H1 (cell line): ENCODE data around the gene FABP7. TPM values are rescaled to one million over a fixed set of nuclear protein-coding genes. Genes with fewer than 3 reads are reported as not detected.

Experiments used
- CTCF ChIA-PET: fragments of 300-600 bp; sonication (Branson Sonifier 250); formaldehyde crosslinking; loops from one replicate; lab custom pipeline; 2021; ENCODE audit not compliant: partially characterized antibody; lab: Charles Lee
- POLR2A ChIA-PET: fragments of 300-600 bp; sonication (Branson Sonifier 250); formaldehyde crosslinking; loops from one replicate; lab custom pipeline; 2021; ENCODE audit warnings: inconsistent platforms; ENCODE audit not compliant: partially characterized antibody; lab: Charles Lee
- DNase-seq, 2 experiments: peaks; one replicate each; pipeline versions ENCODE4 v3.0.0 to v3.0.0-alpha.2; 2010 to 2022; ENCODE audit warnings: low spot score in 2 of 2, low read depth in 1 of 2, mixed read lengths in 1 of 2
- FAIRE-seq: peaks from 2 replicates; lab custom pipeline; 2011; peaks lifted over from hg19 to GRCh38; lab: Jason Lieb, UNC
- H2AFZ ChIP-seq: 2 replicates; pipeline ENCODE4 v1.8.1; 2012; ENCODE audit warnings: low read length, inconsistent platforms
- H2AK5ac ChIP-seq: 2 replicates; pipeline ENCODE4 v1.6.1; 2013; ENCODE audit warnings: low read depth, low read length
- H2BK120ac ChIP-seq: replicated peaks from 2 replicates; pipeline ENCODE3; 2013; ENCODE audit warnings: low read depth, low read length, inconsistent platforms
- H2BK12ac ChIP-seq: 2 replicates; pipeline ENCODE4 v1.6.1; 2013; ENCODE audit warnings: low read depth, low read length
- H2BK15ac ChIP-seq: 2 replicates; pipeline ENCODE4 v1.6.1; 2013; ENCODE audit warnings: low read length
- H2BK20ac ChIP-seq: 2 replicates; pipeline ENCODE4 v1.6.1; 2013; ENCODE audit warnings: low read length
- H2BK5ac ChIP-seq: 2 replicates; pipeline ENCODE4 v1.6.1; 2013; ENCODE audit warnings: low read depth, low read length
- H3K14ac ChIP-seq: 2 replicates; pipeline ENCODE4 v1.6.1; 2013; ENCODE audit warnings: inconsistent platforms; ENCODE audit not compliant: insufficient read length
- H3K18ac ChIP-seq: 2 replicates; pipeline ENCODE4 v1.6.1; 2013; ENCODE audit warnings: low read length; ENCODE audit errors: extremely low read depth
- H3K23ac ChIP-seq: 2 replicates; pipeline ENCODE4 v1.6.1; 2013; ENCODE audit warnings: inconsistent platforms; ENCODE audit not compliant: insufficient read length
- H3K23me2 ChIP-seq: 2 replicates; pipeline ENCODE4 v1.6.1; 2013; ENCODE audit warnings: low read depth, low read length
- H3K27ac ChIP-seq: 2 replicates; pipeline ENCODE4 v1.6.1; 2011; ENCODE audit warnings: low read depth, low read length, inconsistent platforms
- H3K27me3 ChIP-seq, 4 experiments: replicated peaks in 1 of 4; 1 replicate in 1 of 4; 2 replicates in 3 of 4; pipeline versions ENCODE4 v1.6.1 to v1.8.1; 2011 to 2013; ENCODE audit warnings: low read length in 3 of 4, mild to moderate bottlenecking in 3 of 4, inconsistent platforms in 2 of 4, mixed read lengths in 2 of 4, moderate library complexity in 1 of 4; ENCODE audit not compliant: control insufficient read depth in 3 of 4, insufficient read depth in 3 of 4; ENCODE audit errors: extremely low read depth in 1 of 4
- H3K36me3 ChIP-seq, 4 experiments: 2 replicates each; pipeline versions ENCODE4 v1.6.1 to v1.8.1; 2011 to 2013; ENCODE audit warnings: mild to moderate bottlenecking in 4 of 4, low read length in 3 of 4, moderate library complexity in 2 of 4, control low read depth in 1 of 4, inconsistent platforms in 1 of 4; ENCODE audit not compliant: insufficient read depth in 4 of 4, control insufficient read depth in 2 of 4
- H3K4ac ChIP-seq: replicated peaks from 2 replicates; pipeline ENCODE3; 2013; ENCODE audit warnings: low read length, low read depth, mixed read lengths, inconsistent platforms; ENCODE audit not compliant: insufficient read length
- H3K4me1 ChIP-seq, 4 experiments: replicated peaks in 1 of 4; 1 replicate in 1 of 4; 2 replicates in 3 of 4; pipeline versions ENCODE4 v1.6.1 to v1.8.1; 2011 to 2013; ENCODE audit warnings: low read length in 3 of 4, inconsistent platforms in 2 of 4, mixed read lengths in 1 of 4; ENCODE audit not compliant: insufficient read depth in 4 of 4, control insufficient read depth in 3 of 4
- H3K4me2 ChIP-seq, 2 experiments: 2 replicates each; pipeline versions ENCODE4 v1.6.1 to v1.8.1; 2011 to 2013; ENCODE audit warnings: low read depth in 2 of 2, low read length in 2 of 2, control low read depth in 1 of 2, inconsistent platforms in 1 of 2, mild to moderate bottlenecking in 1 of 2; ENCODE audit not compliant: insufficient read depth in 1 of 2
- H3K4me3 ChIP-seq, 4 experiments: fragments of 200-600, 300-600 bp in 1 of 4; sonication (generic), shearing (Covaris generic), sonication (Bioruptor Twin) in 1 of 4; 2 replicates each; pipeline versions ENCODE4 v1.5.1 to v1.8.1; 2011 to 2016; ENCODE audit warnings: low read length in 4 of 4, low read depth in 3 of 4, control low read depth in 2 of 4, inconsistent platforms in 2 of 4, mild to moderate bottlenecking in 2 of 4, mixed read lengths in 1 of 4, moderate library complexity in 1 of 4; ENCODE audit not compliant: insufficient read depth in 2 of 4; ENCODE audit errors: extremely low read depth in 1 of 4
- H3K56ac ChIP-seq: replicated peaks from 2 replicates; pipeline ENCODE3; 2013; ENCODE audit warnings: low read depth, mild to moderate bottlenecking, mixed read lengths, low read length, inconsistent platforms; ENCODE audit not compliant: insufficient read length
- H3K79me1 ChIP-seq: 2 replicates; pipeline ENCODE4 v1.6.1; 2013; ENCODE audit warnings: low read depth, low read length, control low read depth
- H3K79me2 ChIP-seq, 2 experiments: 2 replicates each; pipeline versions ENCODE4 v1.6.1 to v1.8.1; 2012 to 2013; ENCODE audit warnings: low read length in 2 of 2, mild to moderate bottlenecking in 2 of 2, inconsistent platforms in 1 of 2; ENCODE audit not compliant: insufficient read depth in 2 of 2, control insufficient read depth in 1 of 2
- H3K9ac ChIP-seq, 4 experiments: replicated peaks in 1 of 4; 1 replicate in 1 of 4; 2 replicates in 3 of 4; pipeline versions ENCODE4 v1.6.1 to v1.8.1; 2011 to 2013; ENCODE audit warnings: low read depth in 3 of 4, low read length in 3 of 4, control low read depth in 2 of 4, mild to moderate bottlenecking in 2 of 4, moderate library complexity in 2 of 4, inconsistent platforms in 1 of 4; ENCODE audit errors: extremely low read depth in 1 of 4
- H3K9me3 ChIP-seq, 2 experiments: 2 replicates each; pipeline versions ENCODE4 v1.6.1 to v1.8.1; 2012 to 2013; ENCODE audit warnings: mild to moderate bottlenecking in 2 of 2, moderate library complexity in 2 of 2, control low read depth in 1 of 2, inconsistent platforms in 1 of 2, low read depth in 1 of 2, low read length in 1 of 2, mixed read lengths in 1 of 2; ENCODE audit not compliant: insufficient read depth in 2 of 2
- H4K20me1 ChIP-seq, 2 experiments: replicated peaks in 1 of 2; 2 replicates each; pipeline versions ENCODE3 to v1.8.1; 2011 to 2013; ENCODE audit warnings: inconsistent platforms in 2 of 2, low read length in 2 of 2, mild to moderate bottlenecking in 1 of 2; ENCODE audit not compliant: insufficient read depth in 2 of 2, control insufficient read depth in 1 of 2
- H4K5ac ChIP-seq: 2 replicates; pipeline ENCODE4 v1.6.1; 2013; ENCODE audit warnings: low read length, low read depth, mixed read lengths, inconsistent platforms; ENCODE audit not compliant: insufficient read length
- H4K8ac ChIP-seq: 2 replicates; pipeline ENCODE4 v1.8.0; 2013; ENCODE audit warnings: mild to moderate bottlenecking, moderate library complexity, low read length, inconsistent platforms; ENCODE audit not compliant: insufficient read depth; ENCODE audit errors: extremely low read depth
- H4K91ac ChIP-seq: replicated peaks from 2 replicates; pipeline ENCODE3; 2013; ENCODE audit warnings: low read length, mixed read lengths, inconsistent platforms; ENCODE audit not compliant: insufficient read length
- HDAC2 ChIP-seq, 2 experiments: fragments of 300-600 bp in 1 of 2; sonication (generic) in 1 of 2; IDR thresholded peaks; 2 replicates each; pipeline ENCODE4 v1.6.1; 2011 to 2012; ENCODE audit warnings: low read depth in 2 of 2, low read length in 2 of 2, mild to moderate bottlenecking in 2 of 2, moderate library complexity in 2 of 2, borderline replicate concordance in 1 of 2, inconsistent platforms in 1 of 2
- NANOG ChIP-seq: IDR thresholded peaks from 2 replicates; pipeline ENCODE4 v1.6.1; 2011; ENCODE audit warnings: low read length, low read depth, mild to moderate bottlenecking, inconsistent platforms; ENCODE audit not compliant: insufficient read depth, poor library complexity, severe bottlenecking
- POLR2A ChIP-seq, 2 experiments: IDR thresholded peaks; 1 replicate in 1 of 2; 2 replicates in 1 of 2; pipeline ENCODE4 v1.6.1; 2011; ENCODE audit warnings: low read depth in 2 of 2, low read length in 2 of 2, mild to moderate bottlenecking in 2 of 2; ENCODE audit errors: control extremely low read depth in 1 of 2
- TCF12 ChIP-seq: IDR thresholded peaks from 2 replicates; pipeline ENCODE4 v1.6.1; 2011; ENCODE audit warnings: low read depth, mild to moderate bottlenecking, low read length
- YY1 ChIP-seq: IDR thresholded peaks from 2 replicates; pipeline ENCODE4 v1.6.1; 2011; ENCODE audit warnings: low read depth, mild to moderate bottlenecking, low read length
- WGBS, 2 experiments: shearing (Covaris generic) in 1 of 2; methylation state at CpG; one replicate each; pipeline versions ENCODE4 v1.1.6 to v1.1.7; 2013 to 2015; ENCODE audit warnings: low lambda C conversion rate in 2 of 2, mixed read lengths in 2 of 2, inconsistent platforms in 1 of 2, low coverage in 1 of 2, missing lambda C conversion rate in 1 of 2; ENCODE audit not compliant: insufficient replicate concordance in 2 of 2, insufficient coverage in 1 of 2, insufficient read length in 1 of 2; ENCODE audit errors: extremely low coverage in 1 of 2, missing lambda C conversion rate in 1 of 2; 5-methylcytosine and 5-hydroxymethylcytosine counted together
- polyA plus RNA-seq, 7 experiments: library from polyadenylated mRNA; depleted of rRNA in 3 of 7; stranded (reverse) in 5 of 7; unstranded in 2 of 7; fragments of >200 nt in 5 of 7; fragments of 200-250 nt in 2 of 7; gene quantifications; 1 replicate in 5 of 7; 2 replicates in 1 of 7; 4 replicates in 1 of 7; pipeline versions ENCODE4 v1.2.1 to v1.2.3, GENCODE V29; 2011 to 2013; ENCODE audit warnings: missing spikeins in 2 of 7, mixed read lengths in 2 of 7
- total RNA-seq: library from RNA; stranded (reverse); fragmentation: NEBNext Ultra II Directional; extraction: Animal tissue kit (Norgen Biotek cat#: 25700); gene quantifications from 2 replicates; pipeline ENCODE4 v1.2.1, GENCODE V29; 2021

The FABP7 gene
- total and polyA plus RNA-seq, 2 of the 8 experiments (the other 6 are each of a cell fraction or from before 2014, with no cell fraction given), result 10.6 to 13.1 TPM

DNA sequence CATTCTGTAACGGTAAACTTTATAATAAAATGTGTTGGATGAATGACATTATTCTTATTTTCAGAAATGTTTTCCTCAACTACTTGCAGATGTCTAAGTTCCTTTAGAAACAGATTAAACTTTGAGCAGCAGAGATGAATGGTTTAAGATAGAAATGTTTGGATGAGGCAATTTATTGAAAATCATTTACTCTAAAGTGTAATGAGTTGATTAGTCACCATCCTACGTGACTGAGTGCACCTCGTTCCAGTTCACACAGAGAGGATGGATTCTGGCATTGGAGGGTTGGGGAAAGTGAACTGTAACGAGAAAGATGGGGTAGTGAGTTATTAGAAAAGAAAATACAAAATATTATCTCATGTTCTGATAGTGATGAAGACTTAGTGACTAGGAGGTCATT is 38.2 kb downstream of the FABP7 start:
- 93 to 100% methylated on average over 1 to 4 of the region's 4 CpGs for WGBS, 2 experiments
- Histone ChIP-seq H3K23ac (no peak overlapping the region), H2AFZ (no peak overlapping the region), H4K91ac (no peak overlapping the region), H3K27me3 (peaks cover 0 to 1% (median 0%) of the 10 kb centered on the region in 4 experiments; a peak in 1 of 7 replicates), H3K4me3 (no peak overlapping the region), H2BK5ac (no peak overlapping the region), H3K9me3 (no peaks in the 10 kb centered on the region), H3K79me1 (no peaks in the 10 kb centered on the region), H3K4me2 (no peak overlapping the region), H4K8ac (no peak overlapping the region), H4K20me1 (no peaks in the 10 kb centered on the region), H2BK15ac (no peak overlapping the region), H3K4ac (no peak overlapping the region), H3K36me3 (no peaks in the 10 kb centered on the region), H2BK12ac (no peak overlapping the region), H3K27ac (no peak overlapping the region), H2BK120ac (no peak overlapping the region), H3K9ac (no peak overlapping the region), H3K56ac (no peak overlapping the region), H3K18ac (no peak overlapping the region), H4K5ac (no peak overlapping the region), H3K79me2 (no peaks in the 10 kb centered on the region), H3K14ac (no peak overlapping the region), H3K4me1 (peaks cover 0 to 5% (median 0%) of the 10 kb centered on the region in 4 experiments; a peak in 2 of 7 replicates), H2AK5ac (no peak overlapping the region), H2BK20ac (no peak overlapping the region), H3K23me2 (no peaks in the 10 kb centered on the region)
- ChIA-PET CTCF (interaction anchor here (1.2 to 1.4 kb wide), 3 partner anchors 21 to 72 kb away, joined by 3 to 4 read pairs (median 3); no protein-coding TSS in a partner anchor), POLR2A (no interaction called here)
- TF ChIP-seq POLR2A (IDR thresholded peaks at IDR 0.05; ENCODE audit: control extremely low read depth in 1 of 2, low read depth in 2 of 2, low read length in 2 of 2) (no peak), TCF12 (no peak), NANOG (no peak), HDAC2 (IDR thresholded peaks at IDR 0.05; ENCODE audit: borderline replicate concordance in 1 of 2, low read depth in 2 of 2, low read length in 2 of 2) (no peak), YY1 (no peak)
- DNase-seq, result no peak
- no peak for FAIRE-seq
